B cell (primary cell): ENCODE data around the gene PCTP.

Experiments
- EZH2 ChIP-seq: IDR thresholded peaks from 2 replicates; pipeline ENCODE4 v1.6.1; 2012; ENCODE audit warnings: borderline replicate concordance, low read depth, mild to moderate bottlenecking, moderate library complexity, low read length; ENCODE audit not compliant: insufficient read depth, poor library complexity, severe bottlenecking
- TF ChIP-seq, protein P1 (sequence below): fragments of 200-600 bp; IDR thresholded peaks from one replicate; pipeline ENCODE4 v1.8.0; 2022; ENCODE audit warnings: antibody characterized with exemption, mild to moderate bottlenecking

DNA sequence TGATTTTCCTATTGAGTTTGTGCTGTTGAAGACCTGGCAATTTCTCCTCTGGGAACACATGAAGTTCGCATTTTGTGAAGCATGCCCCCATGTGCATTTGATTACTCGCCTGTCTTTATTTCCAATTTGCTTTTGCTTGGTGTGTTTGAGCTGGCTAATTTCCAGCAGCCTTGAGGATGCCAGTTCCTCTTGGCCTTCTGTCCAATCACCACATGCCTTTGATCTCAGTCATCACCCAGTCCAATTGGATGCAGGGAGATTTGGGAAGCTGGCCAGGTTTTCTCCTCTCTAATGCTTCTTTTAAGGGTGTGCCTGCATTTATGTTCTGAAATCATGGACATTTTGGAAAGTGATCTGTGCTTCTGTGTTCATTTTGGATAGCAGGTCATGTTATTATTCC, 24.4 kb upstream of the PCTP start:
- TF ChIP-seq, protein P1, sequence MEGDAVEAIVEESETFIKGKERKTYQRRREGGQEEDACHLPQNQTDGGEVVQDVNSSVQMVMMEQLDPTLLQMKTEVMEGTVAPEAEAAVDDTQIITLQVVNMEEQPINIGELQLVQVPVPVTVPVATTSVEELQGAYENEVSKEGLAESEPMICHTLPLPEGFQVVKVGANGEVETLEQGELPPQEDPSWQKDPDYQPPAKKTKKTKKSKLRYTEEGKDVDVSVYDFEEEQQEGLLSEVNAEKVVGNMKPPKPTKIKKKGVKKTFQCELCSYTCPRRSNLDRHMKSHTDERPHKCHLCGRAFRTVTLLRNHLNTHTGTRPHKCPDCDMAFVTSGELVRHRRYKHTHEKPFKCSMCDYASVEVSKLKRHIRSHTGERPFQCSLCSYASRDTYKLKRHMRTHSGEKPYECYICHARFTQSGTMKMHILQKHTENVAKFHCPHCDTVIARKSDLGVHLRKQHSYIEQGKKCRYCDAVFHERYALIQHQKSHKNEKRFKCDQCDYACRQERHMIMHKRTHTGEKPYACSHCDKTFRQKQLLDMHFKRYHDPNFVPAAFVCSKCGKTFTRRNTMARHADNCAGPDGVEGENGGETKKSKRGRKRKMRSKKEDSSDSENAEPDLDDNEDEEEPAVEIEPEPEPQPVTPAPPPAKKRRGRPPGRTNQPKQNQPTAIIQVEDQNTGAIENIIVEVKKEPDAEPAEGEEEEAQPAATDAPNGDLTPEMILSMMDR, result no peak
- no peak for TF ChIP-seq EZH2
